GM12875 (cell line): ENCODE data around the gene ACSBG1.

Source experiments
- H3K4me3 ChIP-seq: one replicate; pipeline ENCODE4 v1.5.1; 2011; ENCODE audit warnings: low read depth, low read length, control low read depth
- CTCF ChIP-seq: IDR thresholded peaks from 2 replicates; pipeline ENCODE4 v1.5.1; 2011; ENCODE audit warnings: low read depth, mild to moderate bottlenecking, control low read depth, inconsistent platforms, low read length, moderate library complexity, borderline replicate concordance; ENCODE audit not compliant: insufficient read depth

The ACSBG1 gene

GRCh38 chr15:78201281-78202190 lies 32.8 kb downstream of the ACSBG1 start:
- no peak overlapping the region for H3K4me3 ChIP-seq
- TF ChIP-seq CTCF, result no peak

- no peak overlapping the region for H3K4me3 ChIP-seq
- no peak for TF ChIP-seq CTCF
These were observed 34.0 kb downstream of the ACSBG1 start for GRCh38 chr15:78200276-78200930.

- TF ChIP-seq CTCF, result no peak
- H3K4me3 ChIP-seq, result no peak overlapping the region
These were observed 36.7 kb downstream of the ACSBG1 start for GRCh38 chr15:78197632-78198031.

GRCh38 chr15:78195735-78196201 lies 38.6 kb downstream of the ACSBG1 start:
- peak; percentile 85 for TF ChIP-seq CTCF
- H3K4me3 ChIP-seq, result no peak overlapping the region

GRCh38 chr15:78194568-78194925 lies 39.8 kb downstream of the ACSBG1 start:
- H3K4me3 ChIP-seq, result no peak overlapping the region
- TF ChIP-seq CTCF, result no peak

- TF ChIP-seq CTCF, result no peak
- no peak overlapping the region for H3K4me3 ChIP-seq
These were observed 40.4 kb downstream of the ACSBG1 start for GRCh38 chr15:78193731-78194567.
